Cerebellar cortex (tissue), 1 donor: ENCODE data around the gene RPS17.
"Not testable (repeated sequence)": the region's sequence is repeated elsewhere in the genome, so short reads cannot be mapped to it uniquely, and the experiment has no call there.

Experiments used
- DNase-seq: peaks from one replicate; pipeline ENCODE4 v3.0.0-alpha.2; 2015; ENCODE audit warnings: low spot score

The RPS17 gene

GRCh38 chr15:82545478-82545877 lies 5.2 kb upstream of the RPS17 start:
- DNase-seq = no peak

GRCh38 chr15:82545002-82545401 lies 4.7 kb upstream of the RPS17 start:
- no peak for DNase-seq

DNA sequence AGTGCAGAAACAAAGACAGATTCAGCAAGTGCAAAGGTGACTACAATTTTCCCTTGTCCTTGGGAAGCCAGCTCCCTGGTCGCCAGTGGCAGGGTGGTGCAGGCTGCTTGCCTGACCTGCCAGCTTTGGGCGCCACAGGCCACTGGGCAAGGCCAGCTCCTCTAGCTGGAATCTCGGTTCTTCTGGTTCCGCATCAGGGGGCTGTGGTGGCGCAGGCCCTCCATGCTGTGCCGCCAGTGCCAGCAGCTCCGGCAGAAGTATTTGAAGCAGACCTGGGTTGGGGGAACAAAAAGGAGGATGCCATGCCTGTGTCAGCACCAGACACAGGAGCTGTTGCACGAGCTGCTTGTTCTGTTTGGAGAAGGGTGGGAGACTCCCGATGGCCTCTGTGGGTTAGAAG lies 4.2 kb upstream of the RPS17 start:
- no peak for DNase-seq

GRCh38 chr15:82543160-82543559 lies 2.9 kb upstream of the RPS17 start:
- no peak for DNase-seq

DNA sequence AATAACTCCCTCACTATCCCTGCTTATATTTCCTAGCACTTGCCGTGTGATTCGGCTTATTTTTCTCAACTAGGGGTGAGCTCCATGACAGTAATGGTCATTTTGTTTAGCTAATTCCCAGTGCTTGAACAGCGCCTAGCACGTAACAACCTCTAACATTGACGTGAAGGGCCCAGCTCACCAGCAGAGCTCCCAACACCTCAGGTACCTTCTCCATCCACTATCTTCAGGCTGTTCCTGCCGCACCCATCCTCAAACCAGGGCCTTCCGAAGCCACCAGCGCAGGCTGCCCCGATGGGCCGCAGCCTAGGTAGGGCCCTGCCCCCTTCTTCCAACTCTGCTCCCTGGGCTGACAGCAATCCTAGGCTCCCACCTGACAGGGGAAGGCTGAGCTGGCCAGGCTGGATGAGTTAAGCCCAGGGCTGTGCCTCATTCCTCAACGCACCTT lies 751 bp upstream of the RPS17 start:
- DNase-seq = peak; percentile 55

DNA sequence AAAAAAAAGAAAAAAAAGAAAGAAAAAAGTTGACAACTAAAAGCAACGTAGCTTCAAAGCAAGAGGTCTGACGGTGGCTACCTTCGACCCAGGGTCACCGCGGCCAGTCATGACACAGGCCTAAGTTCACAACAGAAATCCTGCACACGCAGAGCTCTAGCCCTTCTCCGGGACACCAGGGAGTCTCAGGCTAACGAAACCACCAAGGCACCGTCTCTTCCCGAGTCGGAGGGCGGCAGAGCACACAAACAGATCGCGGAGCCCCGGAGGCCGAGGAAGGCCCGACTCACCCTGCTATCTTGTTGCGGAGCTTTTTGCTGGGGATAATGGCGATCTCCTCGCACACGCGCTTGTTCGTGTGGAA lies 584 bp downstream of the RPS17 start:
- no peak for DNase-seq

GRCh38 chr15:82538961-82539690 lies 1.1 kb downstream of the RPS17 start:
- no peak for DNase-seq

- DNase-seq = no peak
These were observed 2.8 kb downstream of the RPS17 start for GRCh38 chr15:82537351-82537908.

- DNase-seq = no peak
These were observed 3.6 kb downstream of the RPS17 start for GRCh38 chr15:82536409-82537350.

DNA sequence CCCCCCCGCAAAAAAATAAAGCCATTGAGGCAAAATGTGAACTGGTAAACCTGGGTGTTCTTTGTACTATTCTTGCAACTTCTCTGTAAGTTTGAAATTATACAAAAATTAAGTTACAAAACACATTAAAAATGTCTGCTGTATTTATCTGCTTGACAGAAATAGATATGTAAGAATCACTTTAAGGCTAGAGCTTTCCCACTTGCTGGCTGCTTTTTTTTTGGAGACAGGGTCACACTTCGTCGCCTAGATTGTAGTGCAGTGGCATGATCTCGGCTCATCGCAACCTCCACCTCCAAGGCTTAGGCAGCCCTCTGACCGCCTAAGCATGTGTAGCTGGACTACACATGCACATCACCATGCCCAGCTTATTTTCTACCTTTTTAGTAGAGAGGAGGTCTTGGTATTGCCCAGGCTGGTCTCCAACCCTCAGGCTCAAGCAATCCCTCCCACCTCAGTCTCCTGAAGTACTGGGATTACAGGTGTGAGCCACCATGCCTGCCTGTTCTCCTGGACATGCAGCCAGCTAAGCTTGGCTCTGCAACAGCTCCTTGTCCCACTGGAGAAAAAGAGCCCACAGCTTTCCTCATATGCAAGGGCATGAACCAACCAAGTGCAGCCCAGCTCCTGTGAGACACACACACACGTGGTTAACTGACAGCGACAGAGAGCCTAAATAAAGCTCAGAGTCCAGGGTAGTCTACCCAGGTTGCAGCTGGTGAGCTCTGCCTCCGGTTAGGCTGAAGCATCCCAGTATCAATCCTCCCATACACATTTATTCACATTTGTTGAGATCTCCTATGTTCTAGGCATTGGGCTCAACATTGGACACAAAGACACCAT lies 4.5 kb downstream of the RPS17 start:
- peak; percentile 53 for DNase-seq

DNA sequence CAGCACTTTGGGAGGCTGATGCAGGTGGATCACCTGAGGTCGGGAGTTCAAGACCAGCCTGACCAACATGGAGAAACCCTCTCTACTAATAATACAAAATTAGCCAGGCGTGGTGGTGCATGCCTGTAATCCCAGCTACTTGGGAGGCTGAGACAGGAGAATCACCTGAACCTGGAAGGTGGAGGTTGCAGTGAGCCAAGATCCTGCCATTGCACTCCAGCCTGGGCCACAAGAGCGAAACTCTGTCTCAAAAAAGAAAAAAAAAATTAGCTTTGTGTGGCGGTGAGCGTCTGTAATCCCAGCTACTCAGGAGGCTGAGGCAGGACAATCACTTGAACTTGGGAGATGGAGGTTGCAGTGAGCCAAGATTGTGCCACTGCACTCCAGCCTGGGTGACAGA lies 5.1 kb downstream of the RPS17 start:
- DNase-seq = not testable (repeated sequence)

- not testable (repeated sequence) for DNase-seq
These were observed 5.8 kb downstream of the RPS17 start for GRCh38 chr15:82534457-82534861.

DNA sequence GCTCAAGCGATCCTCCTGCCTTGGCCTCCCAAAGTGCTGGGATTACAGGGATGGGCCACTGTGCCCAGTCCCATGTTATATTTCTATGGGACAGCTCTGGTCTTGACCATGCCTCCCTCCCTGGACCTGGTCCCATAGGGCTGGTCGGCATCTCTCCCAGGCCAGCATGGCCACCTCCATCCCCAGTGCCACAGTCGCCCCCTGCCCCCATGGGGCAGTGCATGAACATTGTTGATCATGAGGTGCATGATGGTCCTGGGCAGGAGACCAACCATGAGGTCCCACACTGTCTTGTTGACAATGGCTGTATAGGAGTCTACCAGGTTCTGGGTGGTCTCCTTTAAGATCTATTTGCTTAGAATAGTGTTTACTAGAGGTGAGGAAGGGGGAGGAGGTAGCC lies 6.5 kb downstream of the RPS17 start:
- no peak for DNase-seq

- no peak for DNase-seq
These were observed 7.2 kb downstream of the RPS17 start for GRCh38 chr15:82532991-82533481.

DNA sequence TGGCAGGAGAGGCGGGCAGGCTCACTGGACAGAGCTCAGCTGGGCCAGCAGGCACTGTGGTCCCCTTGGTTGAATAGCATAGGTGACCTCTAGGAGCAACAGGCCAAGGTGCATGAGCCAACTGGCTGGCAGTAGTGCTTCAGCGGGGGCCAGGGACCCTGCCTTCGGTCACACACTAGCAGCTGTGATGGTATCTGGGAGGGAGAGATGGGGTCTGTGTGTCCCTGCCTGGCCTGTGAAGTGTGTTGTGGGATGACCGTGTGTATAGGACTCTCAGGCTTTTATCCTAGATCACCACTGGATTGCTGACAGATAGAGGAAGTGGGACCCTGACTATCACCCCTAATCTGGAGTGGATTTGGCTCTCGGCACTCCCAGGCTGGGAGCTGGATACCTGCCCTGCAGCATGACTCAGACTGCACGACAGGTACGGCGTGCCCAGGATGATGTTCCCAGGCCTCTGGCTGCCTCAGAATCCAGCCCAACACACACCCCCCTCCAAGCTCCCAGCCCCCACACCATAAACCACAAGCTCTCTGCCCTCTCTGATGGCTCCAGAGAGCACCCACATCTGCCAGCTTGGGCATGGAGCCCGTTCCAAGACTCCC lies 7.8 kb downstream of the RPS17 start:
- DNase-seq = no peak

GRCh38 chr15:82531496-82532382 lies 8.5 kb downstream of the RPS17 start:
- DNase-seq = no peak

DNA sequence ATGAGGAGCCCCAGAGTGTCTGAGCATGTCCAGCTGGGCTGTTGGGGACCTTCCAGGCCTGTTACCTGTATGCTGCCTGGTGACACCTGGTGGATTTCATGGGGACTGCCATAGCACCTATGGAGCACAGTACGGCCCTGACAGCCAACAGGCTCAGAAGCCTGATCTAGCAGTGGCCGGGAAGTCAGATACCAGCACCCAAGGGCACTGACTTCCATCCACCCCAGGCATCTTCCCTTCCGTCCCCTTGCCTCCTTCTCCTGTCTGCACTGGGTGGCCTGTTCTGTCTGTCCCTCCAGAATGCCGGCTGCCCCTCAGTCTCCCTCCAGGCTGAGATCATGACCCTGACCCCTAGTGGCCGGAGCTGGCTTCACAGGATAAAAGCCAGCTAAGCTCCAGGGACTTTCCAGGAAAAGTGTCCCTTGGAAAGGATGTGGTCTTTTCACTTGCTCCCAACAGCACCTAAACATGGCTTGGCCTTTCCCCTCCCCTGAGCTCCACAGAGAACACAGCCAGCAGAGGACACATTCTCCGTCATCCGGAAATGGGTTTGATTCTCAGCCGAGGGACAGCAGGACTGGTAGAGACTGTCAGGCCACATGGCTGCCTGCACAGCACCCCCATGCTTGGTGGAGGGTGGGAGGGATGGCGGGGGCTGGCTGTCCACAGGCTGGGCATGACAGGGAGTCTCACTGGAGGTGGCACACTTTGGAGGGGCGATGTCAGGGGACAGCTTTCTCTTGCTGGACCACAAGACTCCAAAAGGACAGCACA lies 9.5 kb downstream of the RPS17 start:
- DNase-seq = peak; percentile 80

DNA sequence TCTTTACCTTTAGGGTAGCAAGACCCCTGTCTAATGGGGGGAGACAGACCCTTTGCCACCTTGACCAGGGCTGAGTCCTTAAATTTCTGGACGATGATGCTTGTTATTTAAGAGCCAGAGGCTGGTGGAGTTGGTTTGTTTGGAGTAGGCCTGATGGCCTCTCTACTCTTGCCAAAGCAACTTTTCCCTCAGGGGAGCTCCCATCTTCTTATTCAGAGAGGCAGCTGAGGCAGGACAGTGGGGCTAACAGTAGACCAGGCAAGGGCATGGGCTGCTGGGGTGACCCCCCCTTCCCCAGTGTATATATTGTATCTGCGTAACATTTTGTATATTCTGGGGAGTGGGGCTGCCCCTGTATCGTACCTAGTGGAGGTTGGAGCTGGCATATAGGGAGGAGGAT lies 10.3 kb downstream of the RPS17 start:
- DNase-seq = no peak

GRCh38 chr15:82513587-82513986 lies 26.7 kb downstream of the RPS17 start:
- DNase-seq = not testable (repeated sequence)
